Sigmoid colon (tissue), 4 donors: Measurements from ENCODE around the gene BTBD7.

Experiments
- CTCF ChIP-seq, 4 experiments: fragments of 450-650 bp in 3 of 4; fragments of 200-600 bp in 1 of 4; IDR thresholded peaks; one replicate each; pipeline ENCODE4 v1.5.1; 2016 to 2019; ENCODE audit warnings: antibody characterized with exemption in 4 of 4, mild to moderate bottlenecking in 3 of 4, moderate library complexity in 2 of 4
- POLR2A ChIP-seq, 2 donors: fragments of 450-650 bp; IDR thresholded peaks; one replicate each; pipeline ENCODE4 v1.6.1; 2016; ENCODE audit warnings: antibody characterized with exemption in 2 of 2, mild to moderate bottlenecking in 2 of 2, moderate library complexity in 2 of 2
- POLR2AphosphoS5 ChIP-seq, 4 donors: sonication (generic); formaldehyde crosslinking; IDR thresholded peaks; one replicate each; pipeline ENCODE4 v1.6.1; 2017; ENCODE audit warnings: antibody characterized with exemption in 4 of 4

GRCh38 chr14:93326196-93326595, 6.6 kb downstream of the BTBD7 start:
- TF ChIP-seq CTCF (IDR thresholded peaks at IDR 0.05) = no peak
- no peak for TF ChIP-seq POLR2AphosphoS5 (IDR thresholded peaks at IDR 0.05)
- TF ChIP-seq POLR2A (IDR thresholded peaks at IDR 0.05) = no peak
